Peyer's patch (tissue), 4 donors: Measurements from ENCODE around the gene TGIF2.

Experiments used
- POLR2A ChIP-seq, 2 donors: fragments of 450-650 bp; IDR thresholded peaks; one replicate each; pipeline ENCODE4 v1.5.1; 2017; ENCODE audit warnings: antibody characterized with exemption in 2 of 2, mild to moderate bottlenecking in 2 of 2, moderate library complexity in 2 of 2
- TF ChIP-seq, protein P1 (sequence below), 6 experiments: fragments of 450-650 bp in 4 of 6; fragments of 200-600 bp in 2 of 6; sonication (generic) in 1 of 6; IDR thresholded peaks; one replicate each; pipeline ENCODE4 v1.5.1; 2017 to 2019; ENCODE audit warnings: antibody characterized with exemption in 6 of 6, mild to moderate bottlenecking in 3 of 6, moderate library complexity in 1 of 6

DNA sequence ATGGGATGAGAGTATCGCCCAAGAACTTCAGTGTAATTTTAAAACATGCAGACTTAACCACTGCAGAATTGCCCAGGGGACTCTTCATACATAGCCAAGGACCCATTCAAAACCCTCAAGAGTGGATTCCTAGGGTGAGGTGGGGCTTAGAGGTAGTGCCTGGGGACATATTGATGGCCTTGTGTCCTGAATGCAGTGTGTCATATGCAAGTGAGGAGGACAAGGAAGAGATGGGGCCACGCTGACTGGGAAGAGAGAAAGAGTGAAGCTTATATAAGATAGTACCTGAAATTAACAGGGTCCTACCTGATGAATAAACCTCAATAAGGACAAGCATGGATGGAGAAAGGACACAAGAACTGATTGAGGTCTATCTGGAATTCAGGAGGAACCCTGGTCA lies 18.1 kb upstream of the TGIF2 start:
- TF ChIP-seq, protein P1, sequence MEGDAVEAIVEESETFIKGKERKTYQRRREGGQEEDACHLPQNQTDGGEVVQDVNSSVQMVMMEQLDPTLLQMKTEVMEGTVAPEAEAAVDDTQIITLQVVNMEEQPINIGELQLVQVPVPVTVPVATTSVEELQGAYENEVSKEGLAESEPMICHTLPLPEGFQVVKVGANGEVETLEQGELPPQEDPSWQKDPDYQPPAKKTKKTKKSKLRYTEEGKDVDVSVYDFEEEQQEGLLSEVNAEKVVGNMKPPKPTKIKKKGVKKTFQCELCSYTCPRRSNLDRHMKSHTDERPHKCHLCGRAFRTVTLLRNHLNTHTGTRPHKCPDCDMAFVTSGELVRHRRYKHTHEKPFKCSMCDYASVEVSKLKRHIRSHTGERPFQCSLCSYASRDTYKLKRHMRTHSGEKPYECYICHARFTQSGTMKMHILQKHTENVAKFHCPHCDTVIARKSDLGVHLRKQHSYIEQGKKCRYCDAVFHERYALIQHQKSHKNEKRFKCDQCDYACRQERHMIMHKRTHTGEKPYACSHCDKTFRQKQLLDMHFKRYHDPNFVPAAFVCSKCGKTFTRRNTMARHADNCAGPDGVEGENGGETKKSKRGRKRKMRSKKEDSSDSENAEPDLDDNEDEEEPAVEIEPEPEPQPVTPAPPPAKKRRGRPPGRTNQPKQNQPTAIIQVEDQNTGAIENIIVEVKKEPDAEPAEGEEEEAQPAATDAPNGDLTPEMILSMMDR (IDR thresholded peaks at IDR 0.05) = no peak
- TF ChIP-seq POLR2A (IDR thresholded peaks at IDR 0.05) = no peak
